H1 (cell line): ENCODE results near the gene FIBIN. TPM values are rescaled to one million over a fixed set of nuclear protein-coding genes. Genes with fewer than 3 reads are reported as not detected.

ENCODE experiments used
- POLR2A ChIP-seq, 2 experiments: IDR thresholded peaks; 1 replicate in 1 of 2; 2 replicates in 1 of 2; pipeline ENCODE4 v1.6.1; 2011; ENCODE audit warnings: low read depth in 2 of 2, low read length in 2 of 2, mild to moderate bottlenecking in 2 of 2; ENCODE audit errors: control extremely low read depth in 1 of 2
- RFX5 ChIP-seq: IDR thresholded peaks from 2 replicates; pipeline ENCODE4 v1.6.1; 2011; ENCODE audit warnings: low read depth, low read length, improper control_type of control experiment, borderline replicate concordance
- RNF2 ChIP-seq: fragments of 200-900, 300-1000 bp; sonication (generic); IDR thresholded peaks from 2 replicates; pipeline ENCODE4 v1.7.1; 2016; ENCODE audit warnings: borderline replicate concordance, low read depth, mild to moderate bottlenecking, antibody characterized with exemption, low read length; ENCODE audit not compliant: poor library complexity, severe bottlenecking; ENCODE audit errors: missing control alignments
- RXRA ChIP-seq: IDR thresholded peaks from 2 replicates; pipeline ENCODE4 v1.6.1; 2011; ENCODE audit warnings: low read depth, mild to moderate bottlenecking, low read length, moderate library complexity; ENCODE audit not compliant: insufficient read depth
- SRF ChIP-seq: IDR thresholded peaks from 2 replicates; pipeline ENCODE4 v1.6.1; 2011; ENCODE audit warnings: mild to moderate bottlenecking, low read depth, low read length, moderate library complexity
- TAF1 ChIP-seq: IDR thresholded peaks from 2 replicates; pipeline ENCODE4 v1.6.1; 2011; ENCODE audit warnings: mild to moderate bottlenecking, low read depth, low read length
- TCF12 ChIP-seq: IDR thresholded peaks from 2 replicates; pipeline ENCODE4 v1.6.1; 2011; ENCODE audit warnings: low read depth, mild to moderate bottlenecking, low read length
- polyA plus RNA-seq, 7 experiments: library from polyadenylated mRNA; depleted of rRNA in 3 of 7; stranded (reverse) in 5 of 7; unstranded in 2 of 7; fragments of >200 nt in 5 of 7; fragments of 200-250 nt in 2 of 7; gene quantifications; 1 replicate in 5 of 7; 2 replicates in 1 of 7; 4 replicates in 1 of 7; pipeline versions ENCODE4 v1.2.1 to v1.2.3, GENCODE V29; 2011 to 2013; ENCODE audit warnings: missing spikeins in 2 of 7, mixed read lengths in 2 of 7
- total RNA-seq: library from RNA; stranded (reverse); fragmentation: NEBNext Ultra II Directional; extraction: Animal tissue kit (Norgen Biotek cat#: 25700); gene quantifications from 2 replicates; pipeline ENCODE4 v1.2.1, GENCODE V29; 2021
- TF ChIP-seq, protein P1 (sequence below): fragments of 300-600 bp; sonication (generic); IDR thresholded peaks from 2 replicates; pipeline ENCODE4 v1.7.1; 2012; ENCODE audit warnings: low read length, moderate library complexity, mild to moderate bottlenecking, inconsistent platforms; ENCODE audit not compliant: insufficient replicate concordance
- TF ChIP-seq, protein P2 (sequence below): IDR thresholded peaks from 2 replicates; pipeline ENCODE4 v1.6.1; 2011; ENCODE audit warnings: low read depth, mild to moderate bottlenecking, low read length; ENCODE audit not compliant: insufficient read depth

Gene FIBIN
- total and polyA plus RNA-seq, 2 of the 8 experiments (the other 6 are each of a cell fraction or from before 2014, with no cell fraction given) = 0.38 to 0.45 TPM

DNA sequence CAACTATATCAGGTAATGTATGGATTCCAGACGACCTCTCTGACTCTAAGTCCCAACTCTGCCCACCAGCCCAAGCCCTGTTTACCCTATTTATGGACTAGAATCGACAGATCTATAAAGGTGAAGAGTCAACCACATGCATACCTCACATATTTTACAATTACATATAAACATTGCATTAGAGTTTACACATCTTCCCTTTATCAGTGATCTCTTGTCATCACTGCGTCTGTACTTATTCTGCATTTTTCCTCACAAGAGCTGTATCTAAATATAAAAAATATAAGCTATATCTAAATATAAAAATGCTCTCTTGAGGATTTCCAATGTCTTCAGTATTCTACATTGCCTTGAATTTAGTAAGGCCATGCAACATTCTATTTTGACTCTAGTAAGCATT, 8.5 kb downstream of the FIBIN start (continued):
- TF ChIP-seq, protein P1, sequence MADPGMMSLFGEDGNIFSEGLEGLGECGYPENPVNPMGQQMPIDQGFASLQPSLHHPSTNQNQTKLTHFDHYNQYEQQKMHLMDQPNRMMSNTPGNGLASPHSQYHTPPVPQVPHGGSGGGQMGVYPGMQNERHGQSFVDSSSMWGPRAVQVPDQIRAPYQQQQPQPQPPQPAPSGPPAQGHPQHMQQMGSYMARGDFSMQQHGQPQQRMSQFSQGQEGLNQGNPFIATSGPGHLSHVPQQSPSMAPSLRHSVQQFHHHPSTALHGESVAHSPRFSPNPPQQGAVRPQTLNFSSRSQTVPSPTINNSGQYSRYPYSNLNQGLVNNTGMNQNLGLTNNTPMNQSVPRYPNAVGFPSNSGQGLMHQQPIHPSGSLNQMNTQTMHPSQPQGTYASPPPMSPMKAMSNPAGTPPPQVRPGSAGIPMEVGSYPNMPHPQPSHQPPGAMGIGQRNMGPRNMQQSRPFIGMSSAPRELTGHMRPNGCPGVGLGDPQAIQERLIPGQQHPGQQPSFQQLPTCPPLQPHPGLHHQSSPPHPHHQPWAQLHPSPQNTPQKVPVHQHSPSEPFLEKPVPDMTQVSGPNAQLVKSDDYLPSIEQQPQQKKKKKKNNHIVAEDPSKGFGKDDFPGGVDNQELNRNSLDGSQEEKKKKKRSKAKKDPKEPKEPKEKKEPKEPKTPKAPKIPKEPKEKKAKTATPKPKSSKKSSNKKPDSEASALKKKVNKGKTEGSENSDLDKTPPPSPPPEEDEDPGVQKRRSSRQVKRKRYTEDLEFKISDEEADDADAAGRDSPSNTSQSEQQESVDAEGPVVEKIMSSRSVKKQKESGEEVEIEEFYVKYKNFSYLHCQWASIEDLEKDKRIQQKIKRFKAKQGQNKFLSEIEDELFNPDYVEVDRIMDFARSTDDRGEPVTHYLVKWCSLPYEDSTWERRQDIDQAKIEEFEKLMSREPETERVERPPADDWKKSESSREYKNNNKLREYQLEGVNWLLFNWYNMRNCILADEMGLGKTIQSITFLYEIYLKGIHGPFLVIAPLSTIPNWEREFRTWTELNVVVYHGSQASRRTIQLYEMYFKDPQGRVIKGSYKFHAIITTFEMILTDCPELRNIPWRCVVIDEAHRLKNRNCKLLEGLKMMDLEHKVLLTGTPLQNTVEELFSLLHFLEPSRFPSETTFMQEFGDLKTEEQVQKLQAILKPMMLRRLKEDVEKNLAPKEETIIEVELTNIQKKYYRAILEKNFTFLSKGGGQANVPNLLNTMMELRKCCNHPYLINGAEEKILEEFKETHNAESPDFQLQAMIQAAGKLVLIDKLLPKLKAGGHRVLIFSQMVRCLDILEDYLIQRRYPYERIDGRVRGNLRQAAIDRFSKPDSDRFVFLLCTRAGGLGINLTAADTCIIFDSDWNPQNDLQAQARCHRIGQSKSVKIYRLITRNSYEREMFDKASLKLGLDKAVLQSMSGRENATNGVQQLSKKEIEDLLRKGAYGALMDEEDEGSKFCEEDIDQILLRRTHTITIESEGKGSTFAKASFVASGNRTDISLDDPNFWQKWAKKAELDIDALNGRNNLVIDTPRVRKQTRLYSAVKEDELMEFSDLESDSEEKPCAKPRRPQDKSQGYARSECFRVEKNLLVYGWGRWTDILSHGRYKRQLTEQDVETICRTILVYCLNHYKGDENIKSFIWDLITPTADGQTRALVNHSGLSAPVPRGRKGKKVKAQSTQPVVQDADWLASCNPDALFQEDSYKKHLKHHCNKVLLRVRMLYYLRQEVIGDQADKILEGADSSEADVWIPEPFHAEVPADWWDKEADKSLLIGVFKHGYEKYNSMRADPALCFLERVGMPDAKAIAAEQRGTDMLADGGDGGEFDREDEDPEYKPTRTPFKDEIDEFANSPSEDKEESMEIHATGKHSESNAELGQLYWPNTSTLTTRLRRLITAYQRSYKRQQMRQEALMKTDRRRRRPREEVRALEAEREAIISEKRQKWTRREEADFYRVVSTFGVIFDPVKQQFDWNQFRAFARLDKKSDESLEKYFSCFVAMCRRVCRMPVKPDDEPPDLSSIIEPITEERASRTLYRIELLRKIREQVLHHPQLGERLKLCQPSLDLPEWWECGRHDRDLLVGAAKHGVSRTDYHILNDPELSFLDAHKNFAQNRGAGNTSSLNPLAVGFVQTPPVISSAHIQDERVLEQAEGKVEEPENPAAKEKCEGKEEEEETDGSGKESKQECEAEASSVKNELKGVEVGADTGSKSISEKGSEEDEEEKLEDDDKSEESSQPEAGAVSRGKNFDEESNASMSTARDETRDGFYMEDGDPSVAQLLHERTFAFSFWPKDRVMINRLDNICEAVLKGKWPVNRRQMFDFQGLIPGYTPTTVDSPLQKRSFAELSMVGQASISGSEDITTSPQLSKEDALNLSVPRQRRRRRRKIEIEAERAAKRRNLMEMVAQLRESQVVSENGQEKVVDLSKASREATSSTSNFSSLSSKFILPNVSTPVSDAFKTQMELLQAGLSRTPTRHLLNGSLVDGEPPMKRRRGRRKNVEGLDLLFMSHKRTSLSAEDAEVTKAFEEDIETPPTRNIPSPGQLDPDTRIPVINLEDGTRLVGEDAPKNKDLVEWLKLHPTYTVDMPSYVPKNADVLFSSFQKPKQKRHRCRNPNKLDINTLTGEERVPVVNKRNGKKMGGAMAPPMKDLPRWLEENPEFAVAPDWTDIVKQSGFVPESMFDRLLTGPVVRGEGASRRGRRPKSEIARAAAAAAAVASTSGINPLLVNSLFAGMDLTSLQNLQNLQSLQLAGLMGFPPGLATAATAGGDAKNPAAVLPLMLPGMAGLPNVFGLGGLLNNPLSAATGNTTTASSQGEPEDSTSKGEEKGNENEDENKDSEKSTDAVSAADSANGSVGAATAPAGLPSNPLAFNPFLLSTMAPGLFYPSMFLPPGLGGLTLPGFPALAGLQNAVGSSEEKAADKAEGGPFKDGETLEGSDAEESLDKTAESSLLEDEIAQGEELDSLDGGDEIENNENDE = no peak
- TF ChIP-seq RNF2 (no peak), RXRA (no peak), TAF1 (no peak), RFX5 (no peak), SRF (no peak), POLR2A (IDR thresholded peaks at IDR 0.05; ENCODE audit: control extremely low read depth in 1 of 2, low read depth in 2 of 2, low read length in 2 of 2) (no peak), TCF12 (no peak)
- TF ChIP-seq, protein P2, sequence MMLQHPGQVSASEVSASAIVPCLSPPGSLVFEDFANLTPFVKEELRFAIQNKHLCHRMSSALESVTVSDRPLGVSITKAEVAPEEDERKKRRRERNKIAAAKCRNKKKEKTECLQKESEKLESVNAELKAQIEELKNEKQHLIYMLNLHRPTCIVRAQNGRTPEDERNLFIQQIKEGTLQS = no peak
